ENCODE data around the gene ABHD14A.

ABHD14A gene

GRCh38 chr3:51958603-51959521 lies 16.0 kb upstream of the ABHD14A start:
- DNase-seq: no peak

GRCh38 chr3:51959651-51960050 lies 15.2 kb upstream of the ABHD14A start:
- no peak for DNase-seq

GRCh38 chr3:51960386-51960785 lies 14.5 kb upstream of the ABHD14A start:
- DNase-seq: no peak

- DNase-seq: no peak
These were observed 13.9 kb upstream of the ABHD14A start for GRCh38 chr3:51961011-51961410.

- DNase-seq: no peak
These were observed 13.0 kb upstream of the ABHD14A start for GRCh38 chr3:51961602-51962569.

GRCh38 chr3:51962854-51963530 lies 11.9 kb upstream of the ABHD14A start:
- DNase-seq: no peak

GRCh38 chr3:51963951-51964451 lies 10.9 kb upstream of the ABHD14A start:
- no peak for DNase-seq

- DNase-seq: no peak
These were observed 10.3 kb upstream of the ABHD14A start for GRCh38 chr3:51964521-51964920.

GRCh38 chr3:51966016-51966415 lies 8.8 kb upstream of the ABHD14A start:
- no peak for DNase-seq

GRCh38 chr3:51966486-51966885 lies 8.4 kb upstream of the ABHD14A start:
- DNase-seq: no peak

GRCh38 chr3:51966922-51967383 lies 7.9 kb upstream of the ABHD14A start:
- no peak for DNase-seq

GRCh38 chr3:51967384-51968169 lies 7.3 kb upstream of the ABHD14A start, which contains the start of gene PCBP4:
TSS of gene PCBP4 (minus strand) at chr3:51967454. CDS start at chr3:51961240, 6,214 bp downstream.
- peak; percentile 25 for DNase-seq

- no peak for DNase-seq
These were observed 6.6 kb upstream of the ABHD14A start for GRCh38 chr3:51968170-51968775.

- no peak for DNase-seq
These were observed 5.8 kb upstream of the ABHD14A start for GRCh38 chr3:51968883-51969678.

- DNase-seq: no peak
These were observed 5.0 kb upstream of the ABHD14A start for GRCh38 chr3:51969841-51970240.

GRCh38 chr3:51970606-51971300 lies 4.1 kb upstream of the ABHD14A start:
- DNase-seq: no peak

GRCh38 chr3:51971350-51971749 lies 3.5 kb upstream of the ABHD14A start:
- no peak for DNase-seq

GRCh38 chr3:51974277-51974962 lies 444 bp upstream of the ABHD14A start:
- DNase-seq: no peak
